Panc1 (cell line): ENCODE measurements around the gene IL1F10. TPM values are rescaled to one million over a fixed set of nuclear protein-coding genes. Genes with fewer than 3 reads are reported as not detected.

Source experiments
- ATAC-seq: fragments of 200-7000 bp; cut with Tn5 transposase; 2 replicates; pipeline ENCODE4 v1.9.1; 2020; ENCODE audit warnings: mild to moderate bottlenecking, moderate library complexity
- BruUV-seq: library from RNA; stranded (reverse); fragments of 400-500 nt; replicated peaks from 2 replicates; lab custom pipeline; 2021; lab: Mats Ljungman, UMichigan
- CTCF ChIA-PET: fragments of 300-600 bp; sonication (Branson Sonifier 250); formaldehyde crosslinking; loops from one replicate; lab custom pipeline; 2022; ENCODE audit warnings: antibody characterized with exemption; lab: Charles Lee
- POLR2A ChIA-PET: fragments of 300-600 bp; sonication (Branson Sonifier 250); formaldehyde crosslinking; loops from one replicate; lab custom pipeline; 2022; ENCODE audit warnings: antibody characterized with exemption; lab: Charles Lee
- DNase-seq: peaks from one replicate; pipeline ENCODE4 v3.0.0-alpha.2; 2010; ENCODE audit warnings: low read depth, low spot score
- H3K27ac ChIP-seq: 2 replicates; pipeline ENCODE4 v1.5.1; 2011; ENCODE audit warnings: mild to moderate bottlenecking, low read length, inconsistent platforms
- H3K27me3 ChIP-seq: fragments of 200-500 bp; sonication (Bioruptor generic); 2 replicates; pipeline ENCODE4 v1.6.0; 2014; ENCODE audit warnings: low read length, inconsistent platforms; ENCODE audit not compliant: control insufficient read depth, insufficient read depth
- H3K36me3 ChIP-seq: fragments of 200-500 bp; sonication (Bioruptor generic); 2 replicates; pipeline ENCODE4 v1.5.1; 2014; ENCODE audit warnings: inconsistent platforms, mild to moderate bottlenecking, low read length, moderate library complexity; ENCODE audit not compliant: control insufficient read depth, insufficient read depth
- H3K4me1 ChIP-seq: 2 replicates; pipeline ENCODE4 v1.5.1; 2011; ENCODE audit warnings: inconsistent platforms, mild to moderate bottlenecking, low read length, moderate library complexity; ENCODE audit not compliant: control insufficient read depth, insufficient read depth
- H3K4me3 ChIP-seq, 2 experiments: 2 replicates each; pipeline ENCODE4 v1.5.1; 2011 to 2012; ENCODE audit warnings: low read depth in 2 of 2, low read length in 2 of 2, mild to moderate bottlenecking in 2 of 2, inconsistent platforms in 1 of 2, moderate library complexity in 1 of 2
- H3K9me3 ChIP-seq: fragments of 200-500 bp; sonication (Bioruptor generic); 2 replicates; pipeline ENCODE4 v1.5.1; 2014; ENCODE audit warnings: low read depth, mild to moderate bottlenecking, inconsistent platforms, low read length, moderate library complexity; ENCODE audit not compliant: control insufficient read depth, insufficient read depth
- CTCF ChIP-seq: fragments of 450-650 bp; IDR thresholded peaks from 2 replicates; pipeline ENCODE4 v1.5.1; 2017; ENCODE audit warnings: mild to moderate bottlenecking
- POLR2AphosphoS5 ChIP-seq: IDR thresholded peaks from 2 replicates; pipeline ENCODE4 v1.6.1; 2012; ENCODE audit warnings: mild to moderate bottlenecking, low read depth, low read length, moderate library complexity
- SIN3A ChIP-seq: IDR thresholded peaks from 2 replicates; pipeline ENCODE4 v1.6.1; 2012; ENCODE audit warnings: low read depth, mild to moderate bottlenecking, low read length, moderate library complexity, borderline replicate concordance; ENCODE audit not compliant: insufficient read depth
- TCF7L2 ChIP-seq: IDR thresholded peaks from 2 replicates; pipeline ENCODE4 v1.6.1; 2011; ENCODE audit warnings: mild to moderate bottlenecking, low read depth, low read length, inconsistent platforms
- in situ Hi-C: cut with HindIII; loops from 2 replicates; pipeline ENCODE4 v1.10.0; 2016; ENCODE audit warnings: low sequenced_read_pairs, low pct_unique_long_range_greater_than_20kb
- intact Hi-C: fragments of 100-400 bp; cut with micrococcal nuclease; formaldehyde crosslinking; loops from one replicate; pipeline ENCODE4 v1.10.0; 2022; ENCODE audit not compliant: unreplicated experiment
- total RNA-seq: library from RNA; stranded (reverse); gene quantifications from one replicate; pipeline ENCODE4 v1.2.1, GENCODE V29; 2021; ENCODE audit not compliant: unreplicated experiment
- TF ChIP-seq, protein P1 (sequence below), 2 experiments: IDR thresholded peaks; 2 replicates each; pipeline ENCODE4 v1.6.1; 2011 to 2012; ENCODE audit warnings: low read depth in 2 of 2, control low read depth in 1 of 2, low read length in 1 of 2, mild to moderate bottlenecking in 1 of 2, moderate library complexity in 1 of 2; ENCODE audit not compliant: insufficient read depth in 1 of 2

Gene IL1F10
- total RNA-seq, 1 experiment from 2014 or later: not detected

DNA sequence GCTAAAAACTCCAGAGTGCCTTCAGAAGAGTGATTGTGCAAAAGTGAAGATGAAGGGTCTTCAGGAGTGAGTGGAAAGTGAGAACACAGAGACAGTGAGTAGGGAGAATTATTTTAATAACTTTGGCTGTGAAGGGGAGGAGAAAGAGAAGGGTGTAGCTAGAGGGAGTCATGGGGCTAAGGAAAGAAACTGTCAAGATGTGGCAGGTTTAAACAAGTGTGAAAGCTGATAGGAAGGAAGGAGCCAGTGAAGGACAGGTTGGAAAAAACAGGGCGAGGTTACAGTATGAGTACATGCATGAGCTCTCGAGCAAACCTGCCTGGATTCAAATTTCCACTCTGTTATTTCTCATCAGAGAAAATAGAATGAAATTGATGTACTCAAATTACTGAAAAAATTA is 17.8 kb downstream of the IL1F10 start:
- POLR2A ChIA-PET: no interaction called here
- in situ Hi-C loops: no loop called here
- CTCF ChIA-PET: no interaction called here
- intact Hi-C loops: no loop called here
- ATAC-seq (no peak), DNase-seq (no peak)
- Histone ChIP-seq H3K27me3 (peaks cover 18% of the 10 kb centered on the region), H3K4me1 (no peaks in the 10 kb centered on the region), H3K9me3 (no peaks in the 10 kb centered on the region), H3K27ac (no peak overlapping the region), H3K4me3 (no peak overlapping the region), H3K36me3 (no peaks in the 10 kb centered on the region)
- no TSS peak for BruUV-seq
- TF ChIP-seq, protein P1, sequence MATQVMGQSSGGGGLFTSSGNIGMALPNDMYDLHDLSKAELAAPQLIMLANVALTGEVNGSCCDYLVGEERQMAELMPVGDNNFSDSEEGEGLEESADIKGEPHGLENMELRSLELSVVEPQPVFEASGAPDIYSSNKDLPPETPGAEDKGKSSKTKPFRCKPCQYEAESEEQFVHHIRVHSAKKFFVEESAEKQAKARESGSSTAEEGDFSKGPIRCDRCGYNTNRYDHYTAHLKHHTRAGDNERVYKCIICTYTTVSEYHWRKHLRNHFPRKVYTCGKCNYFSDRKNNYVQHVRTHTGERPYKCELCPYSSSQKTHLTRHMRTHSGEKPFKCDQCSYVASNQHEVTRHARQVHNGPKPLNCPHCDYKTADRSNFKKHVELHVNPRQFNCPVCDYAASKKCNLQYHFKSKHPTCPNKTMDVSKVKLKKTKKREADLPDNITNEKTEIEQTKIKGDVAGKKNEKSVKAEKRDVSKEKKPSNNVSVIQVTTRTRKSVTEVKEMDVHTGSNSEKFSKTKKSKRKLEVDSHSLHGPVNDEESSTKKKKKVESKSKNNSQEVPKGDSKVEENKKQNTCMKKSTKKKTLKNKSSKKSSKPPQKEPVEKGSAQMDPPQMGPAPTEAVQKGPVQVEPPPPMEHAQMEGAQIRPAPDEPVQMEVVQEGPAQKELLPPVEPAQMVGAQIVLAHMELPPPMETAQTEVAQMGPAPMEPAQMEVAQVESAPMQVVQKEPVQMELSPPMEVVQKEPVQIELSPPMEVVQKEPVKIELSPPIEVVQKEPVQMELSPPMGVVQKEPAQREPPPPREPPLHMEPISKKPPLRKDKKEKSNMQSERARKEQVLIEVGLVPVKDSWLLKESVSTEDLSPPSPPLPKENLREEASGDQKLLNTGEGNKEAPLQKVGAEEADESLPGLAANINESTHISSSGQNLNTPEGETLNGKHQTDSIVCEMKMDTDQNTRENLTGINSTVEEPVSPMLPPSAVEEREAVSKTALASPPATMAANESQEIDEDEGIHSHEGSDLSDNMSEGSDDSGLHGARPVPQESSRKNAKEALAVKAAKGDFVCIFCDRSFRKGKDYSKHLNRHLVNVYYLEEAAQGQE (IDR thresholded peaks at IDR 0.05; ENCODE audit: insufficient read depth in 1 of 2, low read depth in 2 of 2, low read length in 1 of 2): no peak
- TF ChIP-seq TCF7L2: no peak
- no peak for TF ChIP-seq POLR2AphosphoS5
- TF ChIP-seq SIN3A: no peak
- TF ChIP-seq CTCF: no peak

DNA sequence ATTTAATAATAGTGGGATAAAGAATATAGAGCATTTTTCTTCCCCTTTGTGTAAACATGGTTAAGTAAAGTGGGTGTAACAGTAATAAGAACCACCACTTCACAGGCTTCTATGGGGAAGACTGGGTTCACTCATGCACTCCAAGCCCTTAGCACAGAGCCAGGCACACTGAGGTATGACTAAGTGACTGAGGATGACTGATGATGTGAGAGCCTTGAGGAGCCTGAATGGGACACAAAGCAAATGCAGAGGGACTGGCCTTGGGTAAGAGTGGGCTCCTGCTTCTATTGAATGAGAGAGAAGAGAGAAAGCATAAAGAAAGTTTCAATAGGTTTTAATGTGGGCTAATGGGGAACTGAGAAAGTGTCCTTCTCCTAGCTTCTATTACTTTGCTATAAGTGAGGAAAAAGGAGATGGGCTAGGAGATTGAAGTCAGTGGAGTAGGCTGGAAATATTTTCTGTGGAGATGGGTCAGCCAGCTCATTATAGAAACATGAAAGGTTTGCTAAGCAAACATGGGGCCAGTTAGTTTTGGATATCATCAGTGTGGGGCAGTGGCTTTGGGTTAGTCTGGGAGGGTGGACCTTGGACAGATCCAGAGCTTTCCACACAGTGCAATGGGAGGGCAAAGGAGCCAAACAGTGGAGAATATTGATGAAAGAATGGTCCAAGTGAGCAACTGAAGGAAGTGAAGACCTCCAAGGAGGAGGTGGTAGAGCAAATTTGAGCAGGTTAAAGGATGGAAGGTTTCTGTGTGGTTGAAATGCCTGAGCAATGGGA is 20.6 kb downstream of the IL1F10 start:
- TF ChIP-seq TCF7L2 (no peak), POLR2AphosphoS5 (no peak), CTCF (no peak), SIN3A (no peak)
- TF ChIP-seq, protein P1 (IDR thresholded peaks at IDR 0.05; ENCODE audit: insufficient read depth in 1 of 2, low read depth in 2 of 2, low read length in 1 of 2): no peak
- H3K9me3 ChIP-seq: no peaks in the 10 kb centered on the region
- CTCF ChIA-PET: no interaction called here
- BruUV-seq: no TSS peak
- ATAC-seq (no peak), DNase-seq (no peak)
- H3K36me3 ChIP-seq: no peaks in the 10 kb centered on the region
- intact Hi-C loops (no loop called here), in situ Hi-C loops (no loop called here)
- no peaks in the 10 kb centered on the region for H3K4me1 ChIP-seq
- POLR2A ChIA-PET: no interaction called here
- H3K27ac ChIP-seq: no peak overlapping the region
- H3K27me3 ChIP-seq: peaks cover 23% of the 10 kb centered on the region
- H3K4me3 ChIP-seq: no peak overlapping the region
